Cardiac muscle cell (in vitro differentiated cells and primary cell): ENCODE results near the gene SPACA9. TPM values are rescaled to one million over a fixed set of nuclear protein-coding genes. Genes with fewer than 3 reads are reported as not detected.

ENCODE experiments used
- DNase-seq, 2 donors: peaks; one replicate each; pipeline versions ENCODE4 v3.0.0 to v3.0.0-alpha.2; 2010 to 2017; ENCODE audit warnings: low read depth in 1 of 2, low spot score in 1 of 2
- H3K27ac ChIP-seq: fragments of 200-600 bp; sonication (generic); 2 replicates; pipeline ENCODE4 v1.5.1; 2016
- H3K27me3 ChIP-seq: fragments of 200-600 bp; sonication (generic); 2 replicates; pipeline ENCODE4 v1.6.0; 2016; ENCODE audit warnings: control low read depth
- H3K36me3 ChIP-seq: fragments of 200-600 bp; sonication (generic); 2 replicates; pipeline ENCODE4 v1.5.1; 2016; ENCODE audit warnings: control low read depth
- H3K4me1 ChIP-seq: fragments of 200-600 bp; sonication (generic); 2 replicates; pipeline ENCODE4 v1.8.1; 2017; ENCODE audit warnings: low read depth, mild to moderate bottlenecking, mixed run types
- H3K4me3 ChIP-seq: fragments of 200-600 bp; sonication (generic); 2 replicates; pipeline ENCODE4 v1.5.1; 2016; ENCODE audit warnings: mild to moderate bottlenecking
- H3K9me3 ChIP-seq: fragments of 200-600 bp; sonication (generic); 2 replicates; pipeline ENCODE4 v1.5.1; 2017; ENCODE audit warnings: low read depth, mild to moderate bottlenecking, control low read depth
- polyA plus RNA-seq: library from polyadenylated mRNA; unstranded; fragments of >200 nt; fragmentation: Nextera tagmentation; extraction: Ambion mirVana; gene quantifications from 2 replicates; pipeline ENCODE4 v1.2.1, GENCODE V29; 2016
- total RNA-seq: library from RNA; depleted of rRNA; stranded (reverse); fragments of >200 nt; gene quantifications from 2 replicates; pipeline ENCODE4 v1.2.3, GENCODE V29; 2016
- TF ChIP-seq, protein P1 (sequence below): IDR thresholded peaks from 2 replicates; pipeline ENCODE4 v1.5.1; 2012; ENCODE audit warnings: low read depth, mild to moderate bottlenecking, low read length

SPACA9 gene
- total and polyA plus RNA-seq, 2 experiments from 2014 or later: 6.4 to 13.2 TPM

DNA sequence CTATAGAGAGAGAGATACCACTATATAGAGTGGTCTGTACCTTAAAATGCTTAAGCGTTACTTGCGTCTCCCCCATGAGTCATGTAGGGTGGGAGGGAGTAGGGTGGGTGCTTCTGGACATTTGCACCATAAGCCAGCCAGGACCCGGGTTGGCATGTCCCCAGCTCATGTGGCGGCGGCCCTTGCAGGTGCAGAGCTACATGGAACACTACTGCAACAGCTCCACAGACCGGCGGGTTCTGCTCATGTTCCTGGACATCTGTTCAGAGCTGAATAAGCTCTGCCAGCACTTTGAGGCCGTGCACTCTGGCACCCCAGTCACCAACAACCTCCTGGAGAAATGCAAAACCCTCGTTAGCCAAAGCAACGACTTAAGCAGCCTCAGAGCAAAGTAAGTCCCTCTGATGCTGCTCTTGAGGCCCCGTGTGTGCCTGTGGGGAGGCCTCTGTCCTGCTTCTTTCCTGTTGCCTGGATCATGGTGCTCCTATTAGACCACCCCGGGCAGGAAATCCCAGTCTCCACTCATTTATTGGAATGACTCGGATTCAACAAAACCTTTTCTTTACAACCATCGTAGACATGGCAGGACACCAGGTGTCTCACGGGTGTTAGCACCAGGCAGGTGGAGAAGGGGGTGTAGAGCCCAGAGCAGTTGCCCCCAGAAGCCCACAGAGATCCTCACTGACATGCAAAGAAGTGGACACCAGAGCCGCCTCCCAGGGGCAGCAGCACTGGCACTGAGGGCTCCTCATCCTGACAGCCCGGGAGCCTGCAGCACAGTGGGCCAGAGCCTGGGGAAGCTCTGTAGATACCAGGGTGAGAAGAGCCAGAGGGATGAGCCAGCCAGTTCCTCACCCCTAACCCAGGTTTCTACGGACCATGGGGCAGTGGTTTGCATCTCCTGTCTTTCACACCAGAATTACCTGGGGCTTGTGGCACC lies 8.8 kb downstream of the SPACA9 start:
- H3K36me3 ChIP-seq: no peaks in the 10 kb centered on the region
- H3K27ac ChIP-seq: no peak overlapping the region
- H3K4me3 ChIP-seq: no peak overlapping the region
- TF ChIP-seq, protein P1, sequence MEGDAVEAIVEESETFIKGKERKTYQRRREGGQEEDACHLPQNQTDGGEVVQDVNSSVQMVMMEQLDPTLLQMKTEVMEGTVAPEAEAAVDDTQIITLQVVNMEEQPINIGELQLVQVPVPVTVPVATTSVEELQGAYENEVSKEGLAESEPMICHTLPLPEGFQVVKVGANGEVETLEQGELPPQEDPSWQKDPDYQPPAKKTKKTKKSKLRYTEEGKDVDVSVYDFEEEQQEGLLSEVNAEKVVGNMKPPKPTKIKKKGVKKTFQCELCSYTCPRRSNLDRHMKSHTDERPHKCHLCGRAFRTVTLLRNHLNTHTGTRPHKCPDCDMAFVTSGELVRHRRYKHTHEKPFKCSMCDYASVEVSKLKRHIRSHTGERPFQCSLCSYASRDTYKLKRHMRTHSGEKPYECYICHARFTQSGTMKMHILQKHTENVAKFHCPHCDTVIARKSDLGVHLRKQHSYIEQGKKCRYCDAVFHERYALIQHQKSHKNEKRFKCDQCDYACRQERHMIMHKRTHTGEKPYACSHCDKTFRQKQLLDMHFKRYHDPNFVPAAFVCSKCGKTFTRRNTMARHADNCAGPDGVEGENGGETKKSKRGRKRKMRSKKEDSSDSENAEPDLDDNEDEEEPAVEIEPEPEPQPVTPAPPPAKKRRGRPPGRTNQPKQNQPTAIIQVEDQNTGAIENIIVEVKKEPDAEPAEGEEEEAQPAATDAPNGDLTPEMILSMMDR: no peak
- no peaks in the 10 kb centered on the region for H3K27me3 ChIP-seq
- DNase-seq: no peak
- no peaks in the 10 kb centered on the region for H3K9me3 ChIP-seq
- no peaks in the 10 kb centered on the region for H3K4me1 ChIP-seq

DNA sequence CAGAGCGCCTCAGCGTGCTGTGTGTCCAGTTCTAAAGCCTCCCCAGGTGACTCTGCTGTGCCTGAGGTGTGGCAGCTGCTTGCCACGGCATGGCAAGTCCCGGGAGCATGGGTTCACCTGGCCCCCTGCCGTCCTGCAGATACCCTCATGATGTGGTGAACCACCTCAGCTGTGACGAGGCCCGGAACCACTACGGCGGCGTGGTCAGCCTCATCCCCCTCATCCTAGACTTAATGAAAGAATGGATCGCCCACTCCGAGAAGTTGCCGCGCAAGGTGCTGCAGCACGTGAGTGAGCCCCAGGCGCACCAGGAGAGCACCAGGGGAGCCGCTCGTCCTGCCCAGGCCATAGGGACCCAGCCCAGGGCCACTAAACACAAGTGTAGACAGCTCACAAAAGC lies 9.5 kb downstream of the SPACA9 start:
- no peak for DNase-seq
- Histone ChIP-seq H3K4me3 (no peak overlapping the region), H3K27ac (no peak overlapping the region), H3K36me3 (no peaks in the 10 kb centered on the region), H3K4me1 (no peaks in the 10 kb centered on the region), H3K27me3 (no peaks in the 10 kb centered on the region), H3K9me3 (no peaks in the 10 kb centered on the region)
- TF ChIP-seq, protein P1: no peak

DNA sequence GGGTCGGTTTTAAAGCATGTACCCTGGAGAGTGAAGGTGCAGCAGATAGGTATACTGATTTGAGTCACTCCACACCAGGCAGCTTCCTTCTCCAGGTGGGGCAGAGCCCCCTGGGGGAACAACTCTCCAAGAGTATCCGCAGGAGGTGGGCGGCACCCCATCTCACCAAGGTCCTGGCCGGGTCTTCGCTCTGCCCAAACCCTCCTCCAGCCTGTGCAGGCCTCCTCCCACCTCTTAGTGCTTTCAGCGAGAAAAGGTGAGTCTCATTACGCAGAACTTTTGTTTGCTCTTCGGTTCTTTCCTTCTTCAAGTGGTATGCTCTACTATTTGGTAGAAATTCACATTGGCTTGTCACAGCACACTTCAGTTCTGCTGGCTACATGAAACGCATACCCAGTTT lies 13.7 kb downstream of the SPACA9 start:
- no peak overlapping the region for H3K4me3 ChIP-seq
- H3K9me3 ChIP-seq: no peaks in the 10 kb centered on the region
- H3K27ac ChIP-seq: peak overlapping the region; percentile 45
- H3K36me3 ChIP-seq: peaks cover 21% of the 10 kb centered on the region
- H3K27me3 ChIP-seq: no peaks in the 10 kb centered on the region
- DNase-seq: peak in 1 of 2 donors; percentile 10
- TF ChIP-seq, protein P1: no peak
- no peaks in the 10 kb centered on the region for H3K4me1 ChIP-seq

DNA sequence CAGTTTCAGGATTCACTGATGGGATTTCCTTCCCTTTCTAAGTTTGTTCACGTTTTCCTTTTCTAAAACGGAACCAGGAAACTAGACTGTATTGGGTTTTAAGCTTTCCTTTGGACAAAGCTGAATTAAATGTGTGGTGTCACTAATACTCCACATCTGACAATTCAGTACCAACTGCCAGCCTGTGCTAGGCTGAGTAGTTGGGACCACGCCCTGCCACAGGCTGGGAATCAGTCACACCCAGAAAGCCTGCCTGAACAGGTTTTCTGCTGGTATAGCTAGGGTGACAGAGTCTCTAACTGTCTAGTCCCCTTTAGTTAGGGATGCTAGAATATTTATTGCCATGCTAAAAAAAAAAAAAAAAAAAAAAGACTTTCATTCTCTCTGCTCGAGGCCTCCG lies 15.6 kb downstream of the SPACA9 start:
- no peaks in the 10 kb centered on the region for H3K27me3 ChIP-seq
- H3K27ac ChIP-seq: no peak overlapping the region
- H3K9me3 ChIP-seq: no peaks in the 10 kb centered on the region
- TF ChIP-seq, protein P1: no peak
- peaks cover 38% of the 10 kb centered on the region for H3K36me3 ChIP-seq
- no peak overlapping the region for H3K4me3 ChIP-seq
- DNase-seq: no peak
- no peaks in the 10 kb centered on the region for H3K4me1 ChIP-seq

DNA sequence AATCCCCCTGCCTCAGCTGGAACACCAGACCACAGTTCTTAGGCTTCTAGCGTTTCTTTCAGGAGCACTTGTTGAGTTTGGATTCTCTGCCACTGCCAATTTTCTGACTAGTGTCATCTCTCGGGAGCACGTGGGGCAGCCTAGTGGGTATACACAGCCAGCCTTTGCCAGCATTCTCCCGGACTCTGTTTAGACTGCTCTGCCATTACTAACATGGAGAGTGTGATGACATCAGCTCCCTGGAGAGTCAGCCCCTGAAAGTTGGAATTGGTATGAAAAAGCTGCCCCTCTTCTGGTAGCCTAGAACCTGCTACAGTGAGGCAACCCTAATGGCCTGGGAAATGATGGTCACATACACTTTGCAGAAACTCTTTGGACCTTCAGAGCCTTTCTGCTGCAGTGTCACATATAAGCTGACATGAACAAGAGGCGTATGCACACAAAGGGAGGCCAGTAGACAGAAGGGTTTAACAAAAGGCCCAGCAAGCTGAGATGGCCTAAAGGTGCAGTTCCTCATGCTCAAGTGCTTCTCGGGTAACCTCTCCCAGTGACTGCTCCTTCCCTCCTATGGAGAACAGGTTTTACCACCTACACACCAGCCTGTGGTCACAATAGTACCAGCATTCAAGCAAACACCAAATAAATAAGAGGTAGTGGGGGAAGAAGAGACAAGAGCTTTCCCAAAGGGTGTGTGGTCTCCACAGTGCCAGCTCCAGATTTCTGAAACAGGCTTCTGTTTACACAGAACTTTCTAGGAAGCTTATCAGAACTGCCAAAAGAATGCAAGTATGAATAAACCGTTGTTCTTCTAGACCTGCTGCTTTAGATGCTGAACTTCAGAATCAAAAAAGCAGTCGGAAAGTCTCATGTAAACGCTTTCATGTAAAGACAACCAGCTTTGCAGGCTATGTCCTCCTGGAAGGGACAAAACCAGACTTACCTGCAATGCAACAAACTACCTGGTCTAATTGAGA lies 16.5 kb downstream of the SPACA9 start:
- TF ChIP-seq, protein P1: no peak
- Histone ChIP-seq H3K27ac (no peak overlapping the region), H3K27me3 (no peaks in the 10 kb centered on the region), H3K4me1 (no peaks in the 10 kb centered on the region), H3K36me3 (peaks cover 44% of the 10 kb centered on the region), H3K9me3 (no peaks in the 10 kb centered on the region), H3K4me3 (no peak overlapping the region)
- DNase-seq: no peak
